OCI-LY1 (cell line): Measurements from ENCODE around the gene DNAAF3.

Source experiments
- H2AFZ ChIP-seq: fragments of 200-600 bp; sonication (generic), shearing (Covaris generic); 2 replicates; pipeline ENCODE4 v1.6.0; 2014; ENCODE audit warnings: antibody characterized with exemption, mild to moderate bottlenecking, low read length
- H3F3A ChIP-seq: fragments of 200-600 bp; sonication (generic), shearing (Covaris generic); 2 replicates; pipeline ENCODE4 v1.6.0; 2014; ENCODE audit warnings: mild to moderate bottlenecking, antibody characterized with exemption, low read length, moderate library complexity; ENCODE audit not compliant: insufficient read depth
- H3K27ac ChIP-seq: fragments of 200-600 bp; sonication (generic); 2 replicates; pipeline ENCODE4 v1.5.1; 2014; ENCODE audit warnings: low read length, mixed run types, mild to moderate bottlenecking, low read depth; ENCODE audit not compliant: poor library complexity, severe bottlenecking
- H3K27me3 ChIP-seq: fragments of 200-600 bp; sonication (generic); 2 replicates; pipeline ENCODE4 v1.6.0; 2014; ENCODE audit warnings: antibody characterized with exemption, mild to moderate bottlenecking, low read length, moderate library complexity; ENCODE audit not compliant: insufficient read depth
- H3K36me3 ChIP-seq: fragments of 200-600 bp; sonication (generic); 2 replicates; pipeline ENCODE4 v1.6.1; 2014; ENCODE audit warnings: mild to moderate bottlenecking, antibody characterized with exemption, low read length, moderate library complexity, mixed read lengths; ENCODE audit not compliant: insufficient read depth
- H3K4me1 ChIP-seq: fragments of 200-600 bp; sonication (generic); 2 replicates; pipeline ENCODE4 v1.5.1; 2014; ENCODE audit warnings: mild to moderate bottlenecking, low read length, moderate library complexity; ENCODE audit not compliant: insufficient read depth, severe bottlenecking
- H3K4me2 ChIP-seq: fragments of 200-600 bp; sonication (generic), shearing (Covaris generic); 2 replicates; pipeline ENCODE4 v1.6.1; 2014; ENCODE audit warnings: low read length
- H3K4me3 ChIP-seq: fragments of 200-600 bp; sonication (generic); 2 replicates; pipeline ENCODE4 v1.5.1; 2014; ENCODE audit warnings: low read length, low read depth, mild to moderate bottlenecking, mixed read lengths; ENCODE audit not compliant: poor library complexity, severe bottlenecking
- H3K79me2 ChIP-seq: fragments of 200-600 bp; shearing (Covaris generic); 2 replicates; pipeline ENCODE4 v1.6.1; 2016; ENCODE audit warnings: mixed run types, low read length, mixed read lengths; ENCODE audit not compliant: insufficient read depth
- H3K9ac ChIP-seq: fragments of 200-600 bp; sonication (generic), shearing (Covaris generic); 2 replicates; pipeline ENCODE4 v1.6.1; 2014; ENCODE audit warnings: mild to moderate bottlenecking, low read length, mixed read lengths
- H3K9me2 ChIP-seq: fragments of 200-600 bp; sonication (generic), shearing (Covaris generic); 2 replicates; pipeline ENCODE4 v1.6.1; 2014; ENCODE audit warnings: low read depth, mild to moderate bottlenecking, low read length, mixed read lengths
- H3K9me3 ChIP-seq: fragments of 200-600 bp; shearing (Covaris generic); 2 replicates; pipeline ENCODE4 v1.6.1; 2014; ENCODE audit warnings: low read length, mixed read lengths
- H4K20me1 ChIP-seq: fragments of 200-600 bp; sonication (generic), shearing (Covaris generic); 2 replicates; pipeline ENCODE4 v1.6.0; 2016; ENCODE audit warnings: mild to moderate bottlenecking, low read length; ENCODE audit not compliant: insufficient read depth
- EZH2 ChIP-seq: fragments of 200-600 bp; sonication (generic), shearing (Covaris generic); IDR thresholded peaks from 2 replicates; pipeline ENCODE4 v1.8.0; 2017; ENCODE audit warnings: borderline replicate concordance, mixed run types, mild to moderate bottlenecking, antibody characterized with exemption, low read length, moderate library complexity, mixed read lengths
- TF ChIP-seq, protein P1 (sequence below): fragments of 200-600 bp; sonication (generic), shearing (Covaris generic); IDR thresholded peaks from 2 replicates; pipeline ENCODE4 v1.5.1; 2017; ENCODE audit warnings: mild to moderate bottlenecking, antibody characterized with exemption, low read length, moderate library complexity, mixed read lengths

The DNAAF3 gene

DNA sequence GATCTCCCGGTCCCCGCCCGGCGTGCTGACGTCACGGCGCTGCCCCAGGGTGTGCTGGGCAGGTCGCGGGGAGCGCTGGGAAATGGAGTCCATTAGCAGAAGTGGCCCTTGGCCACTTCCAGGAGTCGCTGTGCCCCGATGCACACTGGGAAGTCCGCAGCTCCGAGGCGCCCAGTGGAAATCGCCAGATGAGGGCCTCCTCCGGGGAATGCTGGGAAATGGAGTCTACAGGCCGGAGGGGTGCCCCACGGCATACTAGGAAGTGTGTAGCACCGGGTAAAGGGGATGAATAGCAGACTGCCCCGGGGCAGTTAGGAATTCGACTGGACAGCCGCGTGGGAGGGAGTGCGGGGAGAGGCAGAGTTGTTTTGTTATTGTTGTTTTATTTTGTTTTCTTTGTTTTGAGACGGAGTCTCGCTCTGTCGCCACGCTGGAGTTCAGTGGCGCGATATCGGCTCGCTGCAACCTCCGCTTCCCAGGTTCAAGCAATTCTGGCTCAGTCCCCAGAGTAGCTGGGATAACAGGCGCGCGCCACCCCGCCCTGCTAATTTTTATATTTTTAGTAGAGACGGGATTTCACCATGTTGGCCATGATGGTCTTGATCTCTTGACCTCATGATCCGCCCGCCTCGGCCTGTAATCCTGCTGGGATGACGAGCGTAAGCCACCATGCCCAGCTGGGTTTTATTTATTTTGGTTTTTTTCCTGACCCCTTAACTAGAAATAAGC lies 48.6 kb downstream of the DNAAF3 start:
- Histone ChIP-seq H3K36me3 (no peaks in the 10 kb centered on the region; the same call in 1 of the 2 replicates), H3K9me3 (no peaks in the 10 kb centered on the region), H3K4me2 (peak overlapping the region; percentile 68), H3F3A (no peaks in the 10 kb centered on the region), H3K4me1 (peaks cover 52% of the 10 kb centered on the region), H3K4me3 (peak overlapping the region; percentile 70), H3K9me2 (no peaks in the 10 kb centered on the region), H3K27ac (no peak overlapping the region), H3K9ac (peak overlapping the region; percentile 68), H3K79me2 (no peaks in the 10 kb centered on the region), H2AFZ (no peak overlapping the region), H3K27me3 (no peaks in the 10 kb centered on the region), H4K20me1 (no peaks in the 10 kb centered on the region)
- TF ChIP-seq EZH2, result no peak
- TF ChIP-seq, protein P1, sequence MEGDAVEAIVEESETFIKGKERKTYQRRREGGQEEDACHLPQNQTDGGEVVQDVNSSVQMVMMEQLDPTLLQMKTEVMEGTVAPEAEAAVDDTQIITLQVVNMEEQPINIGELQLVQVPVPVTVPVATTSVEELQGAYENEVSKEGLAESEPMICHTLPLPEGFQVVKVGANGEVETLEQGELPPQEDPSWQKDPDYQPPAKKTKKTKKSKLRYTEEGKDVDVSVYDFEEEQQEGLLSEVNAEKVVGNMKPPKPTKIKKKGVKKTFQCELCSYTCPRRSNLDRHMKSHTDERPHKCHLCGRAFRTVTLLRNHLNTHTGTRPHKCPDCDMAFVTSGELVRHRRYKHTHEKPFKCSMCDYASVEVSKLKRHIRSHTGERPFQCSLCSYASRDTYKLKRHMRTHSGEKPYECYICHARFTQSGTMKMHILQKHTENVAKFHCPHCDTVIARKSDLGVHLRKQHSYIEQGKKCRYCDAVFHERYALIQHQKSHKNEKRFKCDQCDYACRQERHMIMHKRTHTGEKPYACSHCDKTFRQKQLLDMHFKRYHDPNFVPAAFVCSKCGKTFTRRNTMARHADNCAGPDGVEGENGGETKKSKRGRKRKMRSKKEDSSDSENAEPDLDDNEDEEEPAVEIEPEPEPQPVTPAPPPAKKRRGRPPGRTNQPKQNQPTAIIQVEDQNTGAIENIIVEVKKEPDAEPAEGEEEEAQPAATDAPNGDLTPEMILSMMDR, result no peak

DNA sequence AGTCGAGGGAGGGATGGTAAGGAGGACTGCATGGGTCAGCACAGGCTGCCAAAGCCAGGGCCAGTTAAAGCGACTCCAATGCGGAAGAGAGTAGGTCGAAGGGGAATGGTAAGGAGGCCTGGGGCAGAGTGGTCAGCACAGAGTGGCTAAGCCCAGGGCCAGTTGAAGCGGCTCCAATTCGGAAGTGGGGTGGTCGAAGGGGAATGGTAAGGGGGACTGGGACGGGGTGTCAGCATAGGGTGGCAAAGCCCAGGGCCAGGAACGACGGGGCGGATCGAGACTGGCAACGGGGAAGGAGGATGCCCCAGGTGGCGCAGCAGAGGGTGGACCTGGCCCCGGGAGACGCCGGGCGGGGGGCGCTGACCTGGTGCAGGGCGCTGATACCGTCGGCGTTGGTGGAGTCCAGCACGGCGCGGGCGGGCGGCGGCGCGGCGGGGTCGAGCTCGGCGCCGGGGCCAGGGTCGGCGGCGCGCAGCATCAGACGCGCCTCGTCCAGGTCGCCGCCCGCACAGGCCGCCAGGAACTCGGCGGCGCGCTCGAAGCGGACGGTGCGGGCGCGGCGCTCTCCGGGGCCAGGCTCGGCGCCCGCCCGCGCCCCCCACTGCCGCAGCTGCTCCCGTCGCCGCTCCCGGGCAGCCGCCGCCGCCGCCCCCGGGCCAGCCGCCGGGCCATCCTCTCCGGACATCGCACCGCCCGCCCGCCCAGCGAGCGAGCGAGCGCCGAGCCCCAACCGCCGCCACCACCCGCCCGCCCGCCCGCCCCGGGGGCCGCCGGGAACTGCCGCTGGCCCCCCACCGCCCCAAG lies 49.4 kb downstream of the DNAAF3 start, which contains the start of gene PPP1R12C:
TSS of gene PPP1R12C (minus strand) at position 779 of the 804 bp plus-strand sequence. CDS start at position 685, 94 bp downstream.
- Histone ChIP-seq H3K9ac (peak within 1 kb of the TSS; percentile 74), H3K4me1 (peaks cover 55% of the 10 kb centered on the region), H3K27ac (peak within 1 kb of the TSS; percentile 50), H3K79me2 (no peaks in the 10 kb centered on the region), H3K4me2 (peak within 1 kb of the TSS; percentile 89), H3K9me3 (no peaks in the 10 kb centered on the region), H3K36me3 (peaks cover 6% of the 10 kb centered on the region), H3K27me3 (no peaks in the 10 kb centered on the region), H3K4me3 (peak within 1 kb of the TSS; percentile 75), H3F3A (no peaks in the 10 kb centered on the region), H3K9me2 (no peaks in the 10 kb centered on the region), H4K20me1 (no peaks in the 10 kb centered on the region), H2AFZ (no peak within 1 kb of the TSS)
- no peak for TF ChIP-seq EZH2
- TF ChIP-seq, protein P1, result no peak

DNA sequence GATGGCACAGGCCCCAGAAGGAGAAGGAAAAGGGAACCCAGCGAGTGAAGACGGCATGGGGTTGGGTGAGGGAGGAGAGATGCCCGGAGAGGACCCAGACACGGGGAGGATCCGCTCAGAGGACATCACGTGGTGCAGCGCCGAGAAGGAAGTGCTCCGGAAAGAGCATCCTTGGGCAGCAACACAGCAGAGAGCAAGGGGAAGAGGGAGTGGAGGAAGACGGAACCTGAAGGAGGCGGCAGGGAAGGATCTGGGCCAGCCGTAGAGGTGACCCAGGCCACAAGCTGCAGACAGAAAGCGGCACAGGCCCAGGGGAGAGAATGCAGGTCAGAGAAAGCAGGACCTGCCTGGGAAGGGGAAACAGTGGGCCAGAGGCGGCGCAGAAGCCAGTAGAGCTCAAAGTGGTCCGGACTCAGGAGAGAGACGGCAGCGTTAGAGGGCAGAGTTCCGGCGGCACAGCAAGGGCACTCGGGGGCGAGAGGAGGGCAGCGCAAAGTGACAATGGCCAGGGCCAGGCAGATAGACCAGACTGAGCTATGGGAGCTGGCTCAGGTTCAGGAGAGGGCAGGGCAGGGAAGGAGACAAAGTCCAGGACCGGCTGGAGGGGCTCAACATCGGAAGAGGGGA lies 50.1 kb downstream of the DNAAF3 start:
- H3K27me3 ChIP-seq, result no peaks in the 10 kb centered on the region
- peak overlapping the region; percentile 74 for H3K9ac ChIP-seq
- peaks cover 6% of the 10 kb centered on the region for H3K36me3 ChIP-seq
- H3F3A ChIP-seq, result no peaks in the 10 kb centered on the region
- H3K4me2 ChIP-seq, result peak overlapping the region; percentile 89
- H3K79me2 ChIP-seq, result no peaks in the 10 kb centered on the region
- peak overlapping the region; percentile 50 for H3K27ac ChIP-seq
- H3K9me3 ChIP-seq, result no peaks in the 10 kb centered on the region
- H3K4me1 ChIP-seq, result peaks cover 52% of the 10 kb centered on the region
- H3K9me2 ChIP-seq, result no peaks in the 10 kb centered on the region
- H4K20me1 ChIP-seq, result no peaks in the 10 kb centered on the region
- H3K4me3 ChIP-seq, result peak overlapping the region; percentile 75
- no peak for TF ChIP-seq EZH2
- TF ChIP-seq, protein P1, result peak; percentile 10; the same call in 1 of the 2 replicates
- no peak overlapping the region for H2AFZ ChIP-seq
